B cell (primary cell): ENCODE measurements around the gene WASL.

Source experiments
- EZH2 ChIP-seq: IDR thresholded peaks from 2 replicates; pipeline ENCODE4 v1.6.1; 2012; ENCODE audit warnings: borderline replicate concordance, low read depth, mild to moderate bottlenecking, moderate library complexity, low read length; ENCODE audit not compliant: insufficient read depth, poor library complexity, severe bottlenecking
- TF ChIP-seq, protein P1 (sequence below): fragments of 200-600 bp; IDR thresholded peaks from one replicate; pipeline ENCODE4 v1.8.0; 2022; ENCODE audit warnings: antibody characterized with exemption, mild to moderate bottlenecking

DNA sequence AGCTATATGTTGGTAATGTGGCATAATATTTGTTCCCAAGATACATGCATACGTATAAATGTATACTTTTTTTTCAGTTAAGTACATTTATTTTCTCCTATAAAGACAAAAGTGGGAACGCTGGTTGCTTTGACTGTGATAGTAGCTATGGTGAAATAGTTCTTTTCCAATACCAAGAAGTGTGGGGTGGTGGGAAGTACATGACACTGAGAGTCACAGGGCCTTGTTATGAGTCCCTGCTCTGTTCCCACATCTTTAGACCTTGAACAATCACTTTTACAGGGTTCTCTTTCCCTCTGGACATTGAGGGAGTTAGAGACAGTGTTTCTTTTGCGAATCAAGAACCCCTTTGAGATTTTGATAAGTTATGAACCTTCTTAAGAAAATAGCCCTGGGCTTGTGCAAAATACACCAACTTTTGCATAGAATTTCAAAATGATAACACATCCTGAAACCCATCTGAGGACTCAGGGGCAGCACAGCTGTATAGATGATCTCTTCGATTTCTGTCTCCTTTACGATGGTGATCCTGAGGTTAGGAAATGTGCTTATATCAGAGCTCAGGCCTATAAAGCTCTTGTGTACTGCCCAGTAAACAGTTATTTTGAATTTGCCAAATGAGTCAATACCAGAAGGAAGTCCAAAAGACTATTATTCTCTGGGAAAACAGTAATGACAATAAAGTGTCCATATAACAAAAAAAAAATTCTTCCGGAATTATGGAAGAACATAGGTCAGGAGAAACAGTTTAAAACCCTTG, 92.1 kb downstream of the WASL start:
- no peak for TF ChIP-seq EZH2
- TF ChIP-seq, protein P1, sequence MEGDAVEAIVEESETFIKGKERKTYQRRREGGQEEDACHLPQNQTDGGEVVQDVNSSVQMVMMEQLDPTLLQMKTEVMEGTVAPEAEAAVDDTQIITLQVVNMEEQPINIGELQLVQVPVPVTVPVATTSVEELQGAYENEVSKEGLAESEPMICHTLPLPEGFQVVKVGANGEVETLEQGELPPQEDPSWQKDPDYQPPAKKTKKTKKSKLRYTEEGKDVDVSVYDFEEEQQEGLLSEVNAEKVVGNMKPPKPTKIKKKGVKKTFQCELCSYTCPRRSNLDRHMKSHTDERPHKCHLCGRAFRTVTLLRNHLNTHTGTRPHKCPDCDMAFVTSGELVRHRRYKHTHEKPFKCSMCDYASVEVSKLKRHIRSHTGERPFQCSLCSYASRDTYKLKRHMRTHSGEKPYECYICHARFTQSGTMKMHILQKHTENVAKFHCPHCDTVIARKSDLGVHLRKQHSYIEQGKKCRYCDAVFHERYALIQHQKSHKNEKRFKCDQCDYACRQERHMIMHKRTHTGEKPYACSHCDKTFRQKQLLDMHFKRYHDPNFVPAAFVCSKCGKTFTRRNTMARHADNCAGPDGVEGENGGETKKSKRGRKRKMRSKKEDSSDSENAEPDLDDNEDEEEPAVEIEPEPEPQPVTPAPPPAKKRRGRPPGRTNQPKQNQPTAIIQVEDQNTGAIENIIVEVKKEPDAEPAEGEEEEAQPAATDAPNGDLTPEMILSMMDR = no peak
